WERI-Rb-1 (cell line): ENCODE measurements around the gene TEX54.

ENCODE experiments used
- DNase-seq: peaks from one replicate; pipeline ENCODE4 v3.0.0-alpha.2; 2020
- H3K27ac ChIP-seq: fragments of 250-450 bp; sonication (Bioruptor Pico); 2 replicates; pipeline ENCODE4 v1.5.1; 2020; ENCODE audit warnings: mild to moderate bottlenecking, moderate library complexity
- H3K27me3 ChIP-seq: fragments of 250-450 bp; sonication (Bioruptor Pico); 2 replicates; pipeline ENCODE4 v1.5.1; 2021; ENCODE audit warnings: mild to moderate bottlenecking, low read depth, moderate library complexity; ENCODE audit not compliant: insufficient read depth, severe bottlenecking
- H3K36me3 ChIP-seq: fragments of 250-450 bp; sonication (Bioruptor Pico); 2 replicates; pipeline ENCODE4 v1.5.1; 2020; ENCODE audit warnings: mild to moderate bottlenecking, moderate library complexity
- H3K4me3 ChIP-seq: 2 replicates; pipeline ENCODE4 v1.5.1; 2011; ENCODE audit warnings: low read depth, mild to moderate bottlenecking, control low read depth, low read length
- H3K9me3 ChIP-seq: fragments of 250-450 bp; sonication (Bioruptor Pico); 2 replicates; pipeline ENCODE4 v1.5.1; 2021; ENCODE audit warnings: mild to moderate bottlenecking, moderate library complexity; ENCODE audit not compliant: severe bottlenecking
- TF ChIP-seq, protein P1 (sequence below): IDR thresholded peaks from 2 replicates; pipeline ENCODE4 v1.5.1; 2011; ENCODE audit warnings: low read depth, mild to moderate bottlenecking, control low read depth, inconsistent platforms, low read length

The TEX54 gene

GRCh38 chr11:62796281-62796680 lies 36.4 kb downstream of the TEX54 start:
- TF ChIP-seq, protein P1, sequence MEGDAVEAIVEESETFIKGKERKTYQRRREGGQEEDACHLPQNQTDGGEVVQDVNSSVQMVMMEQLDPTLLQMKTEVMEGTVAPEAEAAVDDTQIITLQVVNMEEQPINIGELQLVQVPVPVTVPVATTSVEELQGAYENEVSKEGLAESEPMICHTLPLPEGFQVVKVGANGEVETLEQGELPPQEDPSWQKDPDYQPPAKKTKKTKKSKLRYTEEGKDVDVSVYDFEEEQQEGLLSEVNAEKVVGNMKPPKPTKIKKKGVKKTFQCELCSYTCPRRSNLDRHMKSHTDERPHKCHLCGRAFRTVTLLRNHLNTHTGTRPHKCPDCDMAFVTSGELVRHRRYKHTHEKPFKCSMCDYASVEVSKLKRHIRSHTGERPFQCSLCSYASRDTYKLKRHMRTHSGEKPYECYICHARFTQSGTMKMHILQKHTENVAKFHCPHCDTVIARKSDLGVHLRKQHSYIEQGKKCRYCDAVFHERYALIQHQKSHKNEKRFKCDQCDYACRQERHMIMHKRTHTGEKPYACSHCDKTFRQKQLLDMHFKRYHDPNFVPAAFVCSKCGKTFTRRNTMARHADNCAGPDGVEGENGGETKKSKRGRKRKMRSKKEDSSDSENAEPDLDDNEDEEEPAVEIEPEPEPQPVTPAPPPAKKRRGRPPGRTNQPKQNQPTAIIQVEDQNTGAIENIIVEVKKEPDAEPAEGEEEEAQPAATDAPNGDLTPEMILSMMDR: no peak
- Histone ChIP-seq H3K36me3 (peaks cover 98% of the 10 kb centered on the region), H3K4me3 (no peak overlapping the region), H3K27me3 (no peaks in the 10 kb centered on the region), H3K9me3 (no peaks in the 10 kb centered on the region), H3K27ac (no peak overlapping the region)
- no peak for DNase-seq

GRCh38 chr11:62794201-62794775 lies 38.4 kb downstream of the TEX54 start:
- no peak overlapping the region for H3K27ac ChIP-seq
- no peak for DNase-seq
- H3K4me3 ChIP-seq: no peak overlapping the region
- no peaks in the 10 kb centered on the region for H3K27me3 ChIP-seq
- TF ChIP-seq, protein P1: no peak
- peaks cover 94% of the 10 kb centered on the region for H3K36me3 ChIP-seq
- H3K9me3 ChIP-seq: no peaks in the 10 kb centered on the region

DNA sequence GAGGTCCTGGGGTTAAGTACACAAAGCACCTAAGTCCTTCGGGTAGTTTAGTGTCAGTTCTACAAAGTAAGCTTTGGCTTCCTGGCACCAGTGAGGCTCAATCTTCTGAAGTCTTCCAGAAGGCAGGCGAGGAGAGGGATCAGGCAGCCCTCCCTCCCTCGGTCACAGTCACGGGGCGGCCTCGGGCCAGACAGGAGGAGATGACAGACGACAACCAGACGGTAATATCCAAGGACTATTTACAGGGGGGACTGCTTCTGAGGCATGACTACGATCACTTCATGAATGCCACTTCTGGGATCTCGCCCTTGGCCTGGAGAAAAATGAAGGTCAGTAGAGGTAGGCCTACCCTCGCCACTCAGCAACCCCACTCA lies 40.5 kb downstream of the TEX54 start:
- Histone ChIP-seq H3K9me3 (no peaks in the 10 kb centered on the region), H3K36me3 (peaks cover 85% of the 10 kb centered on the region)
- DNase-seq: peak; percentile 73

DNA sequence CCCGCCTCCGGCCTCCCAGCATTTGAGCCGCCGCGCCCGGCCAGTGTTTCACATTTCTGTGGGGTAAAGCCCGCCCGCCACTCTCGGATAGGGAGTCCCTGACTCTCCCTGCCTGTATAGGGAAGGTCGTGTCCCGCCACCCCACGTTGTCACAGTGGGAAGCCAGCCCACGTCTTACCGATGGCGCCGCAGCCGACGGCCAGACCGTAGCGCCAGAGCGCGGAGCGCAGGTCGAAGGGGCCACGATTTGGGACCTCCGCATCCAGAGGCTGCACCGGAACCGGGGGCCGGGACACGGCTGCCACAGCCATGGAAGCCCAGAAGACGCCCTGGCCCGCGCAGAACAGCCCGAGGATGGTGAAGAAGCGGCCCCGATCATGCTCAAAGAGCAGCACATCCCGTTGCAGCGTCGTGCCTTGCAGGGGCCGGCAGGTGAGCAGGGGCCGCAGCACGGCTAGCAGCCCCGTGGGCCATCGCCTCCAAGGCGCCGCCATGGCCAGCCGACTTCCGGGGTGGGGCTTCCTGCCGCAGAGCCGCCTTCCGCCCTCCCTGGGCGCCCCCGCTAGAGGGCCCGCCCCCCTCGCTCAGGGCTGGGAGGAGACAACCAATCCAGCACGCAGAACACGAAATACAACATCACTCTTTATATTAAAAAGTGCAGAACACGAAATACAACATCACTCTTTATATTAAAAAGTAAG lies 41.0 kb downstream of the TEX54 start, which contains the start of gene TMEM223:
Gene TMEM223, minus strand, starts transcription at position 506 of the 701 bp plus-strand sequence. Its CDS starts 12 bp downstream, at position 494.
- TF ChIP-seq, protein P1: no peak
- Histone ChIP-seq H3K27ac (peak within 1 kb of the TSS; percentile 84), H3K9me3 (no peaks in the 10 kb centered on the region), H3K36me3 (peaks cover 84% of the 10 kb centered on the region), H3K4me3 (peak within 1 kb of the TSS; percentile 81), H3K27me3 (no peaks in the 10 kb centered on the region)
- peak; percentile 88 for DNase-seq

More for the DNA sequence above, 40.5 kb downstream of the TEX54 start:
- H3K4me3 ChIP-seq: no peak overlapping the region
- peak overlapping the region; percentile 84 for H3K27ac ChIP-seq
- no peaks in the 10 kb centered on the region for H3K27me3 ChIP-seq
- TF ChIP-seq, protein P1: no peak

DNA sequence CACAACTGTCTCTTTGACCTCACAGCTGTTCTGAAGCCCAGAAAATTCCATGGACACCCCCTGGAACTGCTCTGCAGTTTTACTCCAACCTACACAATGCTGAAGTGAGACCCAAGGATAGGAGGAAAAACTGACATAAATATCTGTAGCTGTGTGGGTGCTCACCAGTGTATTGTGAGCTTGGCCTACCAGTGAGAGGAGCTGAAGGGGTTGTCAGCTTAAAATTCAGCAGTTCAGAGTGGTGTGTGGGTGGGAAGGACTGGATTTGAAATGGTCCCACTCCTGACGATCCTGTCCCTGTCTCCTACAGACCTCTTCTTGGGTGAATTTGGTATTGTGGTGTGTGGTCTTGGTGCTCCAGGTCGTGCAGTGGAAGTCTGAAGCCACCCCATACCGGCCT lies 43.1 kb downstream of the TEX54 start:
- no peak for DNase-seq
- no peaks in the 10 kb centered on the region for H3K27me3 ChIP-seq
- no peak overlapping the region for H3K27ac ChIP-seq
- peaks cover 75% of the 10 kb centered on the region for H3K36me3 ChIP-seq
- no peaks in the 10 kb centered on the region for H3K9me3 ChIP-seq
- no peak overlapping the region for H3K4me3 ChIP-seq
- TF ChIP-seq, protein P1: no peak
